ENCODE data around the gene PDE5A.

PDE5A gene

GRCh38 chr4:119624356-119624755 lies 4.2 kb downstream of the PDE5A start:
- TF ChIP-seq EZH2 (IDR thresholded peaks at IDR 0.05; ENCODE audit: borderline replicate concordance, low read depth, low read length, severe bottlenecking) (no peak), CTCF (IDR thresholded peaks at IDR 0.05; ENCODE audit: borderline replicate concordance, extremely low read depth, low read length, poor library complexity, severe bottlenecking) (no peak)
- ATAC-seq (ENCODE audit: insufficient read depth, low read depth) (no peak), DNase-seq (no peak)
- no peak overlapping the region for H3K9ac ChIP-seq (ENCODE audit: low read depth, low read length)
- H3K27ac ChIP-seq (ENCODE audit: low read length) = no peak overlapping the region
- no peaks in the 10 kb centered on the region for H3K4me1 ChIP-seq (ENCODE audit: insufficient read depth, low read length)
- no peak overlapping the region for H3K4me2 ChIP-seq (ENCODE audit: insufficient read depth, low read length)
- no peak overlapping the region for H3K4me3 ChIP-seq (ENCODE audit: low read depth in 1 of 2, low read length in 2 of 2)
- H2AFZ ChIP-seq (ENCODE audit: low read depth, low read length) = no peak overlapping the region
- no peaks in the 10 kb centered on the region for H3K27me3 ChIP-seq (ENCODE audit: insufficient read depth, low read length, poor library complexity)
- H4K20me1 ChIP-seq (ENCODE audit: insufficient read depth, low read length) = no peaks in the 10 kb centered on the region
- H3K9me3 ChIP-seq (ENCODE audit: insufficient read depth, low read length, severe bottlenecking) = no peaks in the 10 kb centered on the region
- no peaks in the 10 kb centered on the region for H3K36me3 ChIP-seq (ENCODE audit: insufficient read depth, low read length)
- H3K79me2 ChIP-seq (ENCODE audit: insufficient read depth, low read length) = no peaks in the 10 kb centered on the region

- H3K36me3 ChIP-seq (ENCODE audit: insufficient read depth, low read length) = no peaks in the 10 kb centered on the region
- TF ChIP-seq CTCF (IDR thresholded peaks at IDR 0.05; ENCODE audit: borderline replicate concordance, extremely low read depth, low read length, poor library complexity, severe bottlenecking) (no peak), EZH2 (IDR thresholded peaks at IDR 0.05; ENCODE audit: borderline replicate concordance, low read depth, low read length, severe bottlenecking) (no peak)
- no peaks in the 10 kb centered on the region for H3K4me1 ChIP-seq (ENCODE audit: insufficient read depth, low read length)
- no peak for ATAC-seq (ENCODE audit: insufficient read depth, low read depth)
- H3K4me2 ChIP-seq (ENCODE audit: insufficient read depth, low read length) = no peak overlapping the region
- DNase-seq = no peak
- H2AFZ ChIP-seq (ENCODE audit: low read depth, low read length) = no peak overlapping the region
- no peaks in the 10 kb centered on the region for H3K27me3 ChIP-seq (ENCODE audit: insufficient read depth, low read length, poor library complexity)
- no peaks in the 10 kb centered on the region for H3K79me2 ChIP-seq (ENCODE audit: insufficient read depth, low read length)
- no peak overlapping the region for H3K9ac ChIP-seq (ENCODE audit: low read depth, low read length)
- no peak overlapping the region for H3K27ac ChIP-seq (ENCODE audit: low read length)
- H4K20me1 ChIP-seq (ENCODE audit: insufficient read depth, low read length) = no peaks in the 10 kb centered on the region
- no peaks in the 10 kb centered on the region for H3K9me3 ChIP-seq (ENCODE audit: insufficient read depth, low read length, severe bottlenecking)
- no peak overlapping the region for H3K4me3 ChIP-seq (ENCODE audit: low read depth in 1 of 2, low read length in 2 of 2)
Observed at GRCh38 chr4:119623025-119623424, 5.6 kb downstream of the PDE5A start.

- Histone ChIP-seq H3K9me3 (ENCODE audit: insufficient read depth, low read length, severe bottlenecking) (no peaks in the 10 kb centered on the region), H3K4me3 (ENCODE audit: low read depth in 1 of 2, low read length in 2 of 2) (no peak overlapping the region), H3K4me1 (ENCODE audit: insufficient read depth, low read length) (no peaks in the 10 kb centered on the region), H2AFZ (ENCODE audit: low read depth, low read length) (no peak overlapping the region), H3K36me3 (ENCODE audit: insufficient read depth, low read length) (no peaks in the 10 kb centered on the region), H3K27me3 (ENCODE audit: insufficient read depth, low read length, poor library complexity) (no peaks in the 10 kb centered on the region), H3K27ac (ENCODE audit: low read length) (no peak overlapping the region), H3K9ac (ENCODE audit: low read depth, low read length) (no peak overlapping the region), H3K79me2 (ENCODE audit: insufficient read depth, low read length) (no peaks in the 10 kb centered on the region), H4K20me1 (ENCODE audit: insufficient read depth, low read length) (no peaks in the 10 kb centered on the region), H3K4me2 (ENCODE audit: insufficient read depth, low read length) (no peak overlapping the region)
- DNase-seq (no peak), ATAC-seq (ENCODE audit: insufficient read depth, low read depth) (no peak)
- TF ChIP-seq CTCF (IDR thresholded peaks at IDR 0.05; ENCODE audit: borderline replicate concordance, extremely low read depth, low read length, poor library complexity, severe bottlenecking) (no peak), EZH2 (IDR thresholded peaks at IDR 0.05; ENCODE audit: borderline replicate concordance, low read depth, low read length, severe bottlenecking) (no peak)
Observed at GRCh38 chr4:119615068-119615719, 13.4 kb downstream of the PDE5A start.

Measured in DND-41 (cell line).